HG02870 (cell line): Measurements from ENCODE around the gene MRPL24.

Source experiments
- ATAC-seq: cut with Tn5 transposase; IDR thresholded peaks from one replicate; pipeline ENCODE4 v1.9.1; 2021; ENCODE audit warnings: mild to moderate bottlenecking, moderate library complexity; ENCODE audit not compliant: unreplicated experiment

The MRPL24 gene

DNA sequence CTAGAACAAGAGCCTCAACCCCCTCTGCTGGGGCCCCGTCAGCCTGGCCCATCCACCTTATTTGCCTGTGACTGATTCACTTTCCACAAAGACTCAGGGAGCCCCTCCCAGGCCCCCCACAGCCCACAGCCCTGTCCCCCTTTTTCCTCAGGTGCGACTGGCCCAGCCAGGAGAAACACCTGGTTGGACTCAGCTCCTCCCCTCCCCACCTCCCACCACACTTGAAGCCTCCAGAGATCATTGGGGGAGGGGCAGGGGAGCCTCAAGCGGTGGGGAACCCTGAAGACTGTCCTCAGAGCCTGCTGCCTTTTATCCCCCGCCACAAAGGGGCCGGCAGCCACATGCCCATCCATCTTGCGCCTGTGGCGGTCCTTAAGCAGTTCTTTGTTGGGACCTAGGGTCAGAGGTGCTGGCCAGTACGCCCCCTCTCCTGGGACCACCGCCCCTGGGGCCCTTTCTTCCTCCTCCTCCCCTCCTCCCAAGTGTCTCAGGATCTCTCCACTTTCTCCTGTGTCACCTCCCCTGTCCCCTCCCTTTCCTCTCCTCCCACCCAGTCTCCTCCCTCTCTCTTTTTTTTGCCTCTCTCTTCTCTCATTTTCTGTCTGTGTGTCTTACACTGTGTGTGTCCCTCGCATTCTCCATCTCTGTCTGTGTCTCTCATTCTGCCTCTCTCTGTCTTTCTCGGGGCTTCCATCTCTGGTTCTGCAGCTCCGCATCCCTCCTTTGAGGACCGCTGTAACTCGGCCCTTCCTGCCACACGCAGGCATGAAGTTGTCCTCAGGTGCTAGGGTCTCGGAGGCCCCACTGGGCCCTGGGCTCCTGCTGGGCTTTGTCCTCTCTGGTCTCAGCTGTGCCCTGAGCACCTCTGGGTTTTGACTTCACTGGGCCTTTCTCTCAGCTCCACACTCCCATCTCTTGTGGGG lies 47.7 kb downstream of the MRPL24 start:
- no peak for ATAC-seq

DNA sequence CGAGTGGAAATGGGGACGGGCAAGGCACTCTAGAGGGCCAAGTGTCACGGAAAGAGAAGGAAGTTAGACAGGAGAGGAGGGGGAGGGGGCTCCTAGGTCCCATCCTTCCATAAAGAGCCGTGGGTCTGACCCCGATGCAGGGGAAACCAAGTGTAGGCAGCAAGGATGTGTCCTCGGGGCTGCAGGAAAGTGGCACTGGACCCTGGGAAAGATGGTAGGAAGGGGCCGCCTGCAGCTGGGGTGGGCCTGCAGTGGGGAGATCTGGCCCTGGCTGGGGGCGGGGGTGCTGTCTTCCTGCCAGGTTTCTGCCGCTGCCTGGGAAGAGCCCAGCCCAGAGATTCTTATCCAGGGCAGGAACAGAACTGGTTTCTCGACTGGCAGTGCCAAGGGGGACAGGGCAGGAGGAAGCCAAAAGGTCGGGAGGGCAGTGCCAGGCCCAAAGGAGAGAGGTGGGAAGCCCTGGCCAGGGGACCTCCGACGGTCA lies 48.4 kb downstream of the MRPL24 start:
- no peak for ATAC-seq

DNA sequence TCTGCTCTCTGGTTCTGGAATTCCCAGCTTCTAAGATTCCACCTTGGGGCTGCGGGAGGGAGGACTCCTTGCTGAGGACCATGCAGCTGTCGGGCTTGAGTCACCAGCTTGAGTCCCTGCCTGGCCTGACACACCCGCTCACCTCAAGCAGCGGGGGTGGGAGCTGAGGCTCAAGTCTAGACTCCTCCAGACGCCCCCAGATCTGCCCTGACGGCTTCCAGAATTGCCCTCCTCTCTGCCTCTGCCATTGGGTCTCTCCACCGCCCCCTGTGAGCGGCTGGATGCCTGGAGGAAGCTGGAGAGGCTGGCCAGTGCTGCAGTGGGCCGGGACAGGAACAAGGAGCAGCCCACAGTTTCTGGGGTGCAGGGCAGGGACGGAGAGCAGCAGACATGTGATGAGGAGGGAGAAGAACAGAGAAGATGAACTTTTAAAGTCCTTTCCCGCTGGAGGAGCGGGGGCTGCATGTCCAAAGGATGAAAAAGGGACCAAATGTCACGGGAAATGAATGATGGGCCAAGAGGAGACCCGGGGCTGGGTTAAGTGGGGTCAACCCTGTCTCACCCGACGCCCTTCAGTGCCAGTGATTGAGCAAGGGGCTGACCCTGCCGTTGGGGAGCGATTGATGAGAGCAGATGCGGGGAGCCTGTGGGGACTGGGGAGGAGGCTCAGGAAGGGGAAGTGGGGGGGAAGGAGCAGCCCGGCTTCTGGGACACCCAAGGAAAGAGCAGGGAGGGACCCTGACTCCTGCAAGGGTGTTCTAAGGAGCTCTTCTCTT lies 49.0 kb downstream of the MRPL24 start:
- no peak for ATAC-seq

DNA sequence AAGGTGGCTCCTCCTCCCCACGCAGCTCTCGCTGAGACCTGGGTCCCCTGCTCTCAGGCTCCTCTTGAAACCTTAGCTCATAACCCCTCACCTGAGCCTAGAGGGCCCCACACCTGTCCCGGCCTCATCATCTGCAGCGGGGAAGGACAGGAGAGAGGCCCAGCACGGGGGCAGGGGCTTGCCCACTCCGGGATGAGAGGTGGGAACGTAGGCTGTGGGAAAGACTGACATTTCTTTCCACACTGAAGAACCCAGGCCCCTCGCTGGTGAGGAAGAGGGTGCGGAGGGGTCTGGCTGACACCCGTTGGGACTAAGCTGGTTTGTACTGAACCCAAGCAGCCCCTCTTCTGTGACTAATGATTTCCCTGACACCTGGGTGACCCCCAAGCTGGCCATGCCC lies 49.7 kb downstream of the MRPL24 start:
- ATAC-seq, result no peak

DNA sequence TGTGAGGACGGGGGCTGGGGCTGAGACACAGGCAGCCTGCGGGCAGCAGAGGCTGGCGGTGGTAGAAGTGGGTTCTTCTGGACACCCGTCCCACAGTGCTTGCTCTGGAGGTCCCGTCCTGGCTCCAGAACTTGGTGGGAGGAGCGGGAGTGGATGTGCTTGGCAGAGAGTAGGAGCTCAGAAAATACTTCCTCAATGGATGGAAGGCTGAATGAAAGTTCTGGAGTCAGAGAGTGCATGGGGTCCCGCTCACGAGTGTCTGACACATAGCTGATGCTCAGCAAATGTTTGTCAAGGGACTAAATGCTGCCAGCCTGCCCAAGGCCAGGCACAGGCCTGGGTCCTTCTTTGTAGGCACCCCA lies 50.2 kb downstream of the MRPL24 start:
- ATAC-seq, result no peak

DNA sequence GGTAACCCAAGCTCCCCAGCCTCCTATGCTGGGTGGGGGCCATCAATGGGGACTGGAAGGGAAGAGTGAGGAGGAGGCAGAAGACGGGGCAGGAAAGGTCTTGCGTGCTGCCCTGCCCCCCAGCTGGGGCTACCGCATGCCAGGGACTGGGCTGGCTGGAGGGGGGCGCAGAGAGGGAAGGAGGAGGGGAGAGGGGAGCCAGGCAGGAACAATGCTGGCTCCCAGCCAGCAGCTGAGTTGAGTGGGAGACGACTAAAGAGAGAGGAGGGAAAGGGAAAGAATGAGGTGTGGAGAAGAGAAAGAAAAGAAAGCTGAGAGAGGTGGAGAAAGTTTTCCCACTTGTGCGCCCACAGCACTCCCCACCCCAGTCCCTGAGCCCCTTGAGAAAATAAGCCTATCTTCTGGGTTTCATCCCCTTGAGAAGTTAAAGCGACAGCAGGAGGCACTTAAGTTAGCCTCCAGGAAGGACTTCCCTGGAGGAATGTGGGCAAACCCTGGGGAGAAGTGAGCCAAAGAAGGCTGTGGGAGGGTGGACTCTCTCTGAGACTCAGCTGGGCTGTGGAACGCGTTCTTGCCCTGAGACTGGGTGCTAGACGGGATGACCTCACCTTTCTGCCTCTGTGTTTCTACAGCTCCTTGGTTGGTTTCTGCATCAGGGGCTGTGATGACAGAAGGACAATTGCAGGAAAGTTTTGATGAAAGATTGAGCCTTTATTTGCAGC lies 50.8 kb downstream of the MRPL24 start:
- ATAC-seq, result no peak

DNA sequence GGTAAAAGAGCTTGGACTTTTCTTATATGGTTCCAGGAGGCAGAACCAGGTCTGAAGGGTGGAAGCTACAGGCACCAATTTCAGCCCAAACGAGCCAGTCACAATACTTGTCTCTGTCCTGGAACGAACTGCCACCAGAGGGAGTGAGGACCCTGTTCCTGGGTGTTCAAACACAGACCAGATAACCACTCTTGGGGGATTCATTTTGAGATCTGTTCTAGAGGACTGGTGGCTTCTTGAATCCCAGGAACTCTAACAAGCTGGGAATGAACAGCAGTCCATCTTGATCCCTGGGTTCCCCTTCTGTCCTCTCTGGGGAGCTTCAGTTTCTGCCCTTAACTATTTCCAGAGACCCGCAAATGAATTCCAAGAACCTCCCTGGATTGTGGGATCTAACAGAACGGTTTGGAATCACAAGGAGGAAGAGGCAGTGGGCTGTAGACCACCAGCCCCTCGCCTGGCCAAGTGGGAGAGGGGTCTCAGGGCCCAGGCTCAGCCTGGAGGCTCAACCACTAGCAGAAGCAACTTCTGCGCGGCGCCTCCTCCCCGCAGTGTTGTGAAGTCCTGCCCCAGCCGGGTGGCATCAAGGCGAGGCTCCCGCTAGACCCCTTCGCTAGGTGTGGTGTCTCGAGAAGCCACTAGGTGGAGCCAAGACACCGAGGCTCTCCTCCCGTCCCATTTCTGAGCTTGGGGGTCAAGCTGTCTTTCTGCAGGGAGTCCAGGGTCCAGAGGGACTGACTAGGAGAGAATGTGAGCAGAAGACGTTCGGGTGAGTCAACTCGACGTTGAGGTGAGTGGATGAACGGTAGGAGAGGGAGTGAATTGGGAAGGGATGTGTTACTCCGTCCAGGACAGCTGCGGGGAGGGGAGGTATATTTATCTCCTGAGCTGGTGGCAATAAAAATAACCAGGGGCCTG lies 51.6 kb downstream of the MRPL24 start:
- peak; percentile 67 for ATAC-seq
